DLD1 (cell line): Measurements from ENCODE around the gene PFN2.
"Not testable (repeated sequence)": the region's sequence is repeated elsewhere in the genome, so short reads cannot be mapped to it uniquely, and the experiment has no call there.

ENCODE experiments used
- in situ Hi-C: cut with HindIII; loops from 2 replicates; pipeline ENCODE4 v1.10.0; 2017; ENCODE audit warnings: low sequenced_read_pairs

The PFN2 gene, protein sequence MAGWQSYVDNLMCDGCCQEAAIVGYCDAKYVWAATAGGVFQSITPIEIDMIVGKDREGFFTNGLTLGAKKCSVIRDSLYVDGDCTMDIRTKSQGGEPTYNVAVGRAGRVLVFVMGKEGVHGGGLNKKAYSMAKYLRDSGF

DNA sequence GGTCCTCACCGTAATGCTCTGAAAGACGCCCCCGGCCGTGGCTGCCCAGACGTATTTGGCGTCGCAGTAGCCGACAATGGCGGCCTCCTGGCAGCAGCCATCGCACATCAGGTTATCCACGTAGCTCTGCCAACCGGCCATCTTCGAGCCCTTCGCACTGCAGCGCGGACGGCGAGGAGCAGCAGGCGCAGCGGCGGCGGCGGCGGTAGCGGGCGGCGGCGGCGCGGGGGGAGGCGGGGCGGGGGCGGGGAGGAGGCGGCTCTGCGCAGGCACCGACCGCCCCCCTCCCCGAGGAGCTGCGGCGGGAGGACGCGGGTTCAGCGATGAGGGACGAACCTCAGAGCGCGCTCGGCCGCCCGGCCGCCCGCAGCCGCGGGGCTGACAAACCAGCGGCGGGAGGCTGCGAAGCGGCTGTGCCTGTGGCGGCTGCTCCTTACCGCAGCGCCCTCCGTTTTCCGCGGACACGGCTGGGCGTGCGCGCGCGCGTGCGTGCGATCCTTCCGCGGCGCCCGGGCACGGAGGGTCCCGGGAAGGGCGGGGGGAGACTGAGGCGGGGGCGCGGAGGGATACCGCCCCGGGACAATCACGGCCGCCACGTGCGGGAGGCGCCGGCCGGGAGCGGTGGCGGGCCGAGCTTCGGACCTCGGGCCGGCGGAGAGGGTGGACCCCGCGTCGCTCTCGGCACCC lies at the start of gene PFN2:
TSS of gene PFN2 (minus strand) at position 180 of the 687 bp plus-strand sequence. CDS start at position 141, 39 bp downstream.
- in situ Hi-C loops, result no loop called here

DNA sequence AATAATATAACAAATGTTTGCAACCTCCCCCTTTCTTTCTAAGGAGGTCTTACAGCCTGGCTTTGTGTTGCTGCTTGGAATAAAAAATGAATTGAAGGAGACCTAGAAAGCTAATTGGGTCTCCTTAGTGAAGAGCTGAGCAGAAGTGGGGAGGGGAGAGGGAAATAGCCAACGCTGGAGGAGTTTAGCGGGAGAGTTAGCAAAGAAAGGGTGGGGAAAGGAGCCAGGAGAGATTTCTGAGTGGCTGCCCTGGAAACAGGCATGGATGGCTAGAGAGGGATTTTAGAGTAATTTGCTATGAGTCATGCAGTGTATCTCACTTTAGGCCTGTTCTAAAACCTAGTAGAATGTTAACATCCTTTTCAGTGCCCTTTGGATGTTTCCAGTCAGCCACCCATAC lies 45.2 kb upstream of the PFN2 start:
- in situ Hi-C loops, result no loop called here

DNA sequence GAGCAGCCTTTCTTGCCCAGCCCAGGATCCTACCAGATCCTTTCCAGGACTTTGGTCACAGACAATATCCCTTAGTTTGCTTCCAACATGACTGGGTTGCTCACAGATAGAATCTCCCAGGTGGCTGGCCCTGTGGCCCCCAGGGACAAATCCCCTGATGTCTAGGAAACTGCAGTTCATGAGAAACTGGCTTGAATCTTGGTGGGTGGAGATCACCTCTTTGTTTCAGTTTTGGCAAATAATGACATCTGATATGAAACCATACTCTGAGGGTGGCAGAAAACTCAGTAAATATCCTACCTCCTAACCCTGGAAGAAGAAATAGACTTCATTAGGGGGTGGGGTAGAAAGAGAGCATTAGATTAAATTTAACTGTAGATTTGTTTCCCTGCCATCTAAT lies 44.1 kb upstream of the PFN2 start:
- in situ Hi-C loops, result no loop called here

DNA sequence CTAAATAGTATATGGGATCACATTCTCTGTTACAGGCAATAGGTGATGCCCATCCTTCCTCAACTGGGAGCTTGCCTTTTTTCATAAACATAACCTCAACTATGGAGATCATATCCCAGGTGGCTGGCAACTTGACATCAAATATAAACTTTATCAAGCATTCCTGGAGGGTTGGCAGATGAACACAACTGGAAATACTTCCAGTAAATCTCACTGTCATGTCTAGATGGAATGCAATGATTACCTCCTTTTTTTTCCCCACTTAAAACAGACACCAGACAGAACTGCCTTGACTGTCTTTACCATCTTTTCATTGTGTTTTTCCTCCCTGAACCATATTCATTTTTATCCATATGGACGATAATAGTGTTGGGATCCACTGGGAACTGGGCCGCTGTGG lies 43.1 kb upstream of the PFN2 start:
- in situ Hi-C loops, result no loop called here

DNA sequence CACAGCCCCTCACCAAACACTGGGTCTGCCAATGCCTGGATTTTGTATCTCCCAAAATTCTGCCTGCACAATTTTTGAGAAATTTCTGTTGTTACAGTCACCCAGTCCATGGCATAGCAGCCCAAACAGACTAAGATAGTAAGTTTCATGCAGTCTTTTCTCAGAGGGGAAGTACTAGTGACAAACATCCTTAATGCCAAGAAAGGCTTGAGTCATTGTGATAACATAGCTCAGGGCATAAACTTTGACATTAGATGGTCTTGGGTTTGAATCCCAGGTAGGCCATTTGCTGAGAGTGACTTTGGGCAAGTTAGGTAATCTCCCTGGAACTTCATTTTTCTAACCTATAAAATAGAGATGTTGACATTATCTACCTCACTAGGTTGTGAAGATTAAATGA lies 36.1 kb upstream of the PFN2 start:
- in situ Hi-C loops, result no loop called here

DNA sequence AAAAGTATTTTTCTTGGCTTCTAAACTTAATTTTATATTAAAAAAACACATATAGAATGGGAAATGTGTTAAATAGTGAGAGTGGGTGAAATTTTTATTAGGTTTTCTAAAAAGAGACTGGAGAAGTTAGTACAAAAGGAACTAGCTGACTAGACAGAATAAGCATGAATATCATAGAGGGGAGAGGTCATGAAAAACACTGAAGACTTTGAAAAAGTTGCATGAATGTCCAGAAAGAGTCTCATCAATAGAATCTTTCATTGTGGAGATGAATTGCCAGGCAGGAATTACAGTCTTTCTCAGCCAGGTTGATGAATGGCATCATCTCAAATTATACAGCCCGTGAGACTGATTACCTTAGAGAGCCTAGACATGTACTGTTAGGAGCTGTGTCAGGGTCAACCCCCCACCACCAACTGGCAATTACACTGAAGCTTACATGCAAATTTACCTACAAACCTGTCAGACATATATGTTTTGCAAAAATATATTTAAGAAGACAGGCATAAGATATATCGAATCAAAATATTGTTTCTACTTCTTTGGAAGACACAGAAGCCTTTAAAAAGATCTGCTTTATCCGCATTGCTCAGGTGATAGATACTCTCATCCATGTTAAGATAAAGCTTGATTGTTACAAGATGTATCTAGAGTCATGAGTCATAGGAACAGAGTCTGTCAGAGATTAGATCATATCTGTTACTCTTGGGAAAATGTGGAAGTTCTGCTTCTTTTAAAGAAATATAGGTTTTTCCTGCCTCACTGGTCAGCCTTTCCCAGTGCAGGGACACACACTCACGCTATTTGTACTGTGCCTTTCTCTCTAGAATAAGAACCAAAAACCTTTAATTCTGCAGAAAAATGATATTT lies 34.8 kb upstream of the PFN2 start:
- in situ Hi-C loops, result no loop called here

DNA sequence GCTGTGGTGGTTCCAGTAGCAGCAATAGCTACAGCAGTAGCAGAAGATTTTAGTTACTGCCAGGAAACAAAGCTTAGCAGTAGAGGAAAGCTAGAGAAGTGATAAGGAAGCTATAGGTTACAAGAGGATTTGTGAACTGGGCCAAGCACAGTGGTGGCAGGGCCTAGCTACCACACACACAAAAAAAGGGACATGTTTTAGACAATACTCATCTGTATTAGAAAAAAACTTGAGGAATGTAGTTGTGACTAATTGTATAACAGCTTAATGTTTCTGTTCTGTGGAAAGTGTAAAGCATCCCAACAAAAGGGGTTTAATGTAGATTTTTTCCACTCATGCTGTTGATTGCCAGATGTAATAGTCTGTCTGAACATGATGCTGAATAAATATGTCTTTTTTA lies 29.9 kb upstream of the PFN2 start:
- in situ Hi-C loops, result no loop called here

DNA sequence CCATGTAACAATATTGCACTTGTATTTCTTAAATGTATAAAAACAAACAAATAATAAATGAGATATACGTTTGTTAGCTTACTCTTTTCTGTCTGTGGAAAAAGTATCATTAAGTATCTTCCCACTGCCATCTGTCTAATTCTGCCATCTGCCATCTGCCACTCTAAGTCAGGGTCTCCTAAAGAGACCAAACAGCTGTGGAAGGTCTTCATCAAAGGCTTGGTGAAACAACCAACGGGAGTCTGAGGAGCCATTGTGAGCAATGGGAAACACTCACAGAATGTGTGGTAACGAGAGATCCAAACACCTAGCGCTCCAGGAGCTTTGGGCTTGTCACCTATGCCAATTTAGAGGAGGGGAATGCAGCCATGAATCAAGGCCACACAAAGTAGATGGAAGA lies 28.7 kb upstream of the PFN2 start:
- in situ Hi-C loops, result no loop called here

DNA sequence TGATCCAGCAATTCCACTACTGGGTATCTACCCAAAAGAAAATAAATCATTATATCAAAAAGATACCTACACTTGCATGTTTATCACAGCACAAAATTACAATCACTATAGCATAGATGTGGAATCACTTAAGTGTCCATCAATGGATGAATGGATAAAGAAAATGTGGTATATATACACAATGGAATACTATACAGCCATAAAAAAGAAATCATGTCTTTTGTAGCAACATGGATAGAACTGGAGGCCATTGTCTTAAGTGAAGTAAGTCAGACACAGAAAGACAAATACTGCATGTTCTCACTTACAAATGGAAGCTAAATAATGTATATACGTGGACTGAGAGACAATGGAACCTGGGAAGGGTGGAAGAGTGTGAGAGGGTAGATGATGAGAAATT lies 28.3 kb upstream of the PFN2 start:
- in situ Hi-C loops, result no loop called here

DNA sequence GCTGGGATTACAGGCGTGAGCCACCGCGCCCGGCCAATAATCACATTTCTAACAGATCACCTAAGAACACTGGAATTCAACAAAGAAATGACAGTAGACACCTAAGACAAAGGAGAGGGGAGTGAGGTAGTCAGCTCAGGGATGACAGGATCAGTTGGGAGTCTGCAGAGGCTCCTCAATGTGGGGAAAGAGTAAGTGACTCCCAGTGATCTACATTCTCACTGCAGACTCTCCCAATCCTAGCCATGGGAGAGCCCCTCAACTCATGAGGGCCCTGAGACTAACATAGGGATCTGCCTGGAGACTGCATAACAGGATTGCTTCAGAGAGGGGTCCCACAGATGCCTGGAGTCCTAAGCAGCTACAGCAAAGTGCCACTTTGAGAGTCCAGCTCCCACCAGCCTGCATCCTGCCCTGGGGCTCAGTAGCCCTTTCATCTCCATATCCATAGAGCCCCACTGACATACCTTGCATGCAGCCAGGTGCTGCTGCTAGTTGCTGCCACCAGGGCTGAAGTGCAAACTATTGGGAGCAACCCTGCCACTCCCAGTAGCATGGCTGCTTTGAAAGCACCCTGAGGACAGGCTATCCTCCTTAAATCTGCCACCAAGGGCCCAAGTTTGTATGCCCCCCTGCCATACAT lies 21.8 kb upstream of the PFN2 start:
- in situ Hi-C loops, result no loop called here

DNA sequence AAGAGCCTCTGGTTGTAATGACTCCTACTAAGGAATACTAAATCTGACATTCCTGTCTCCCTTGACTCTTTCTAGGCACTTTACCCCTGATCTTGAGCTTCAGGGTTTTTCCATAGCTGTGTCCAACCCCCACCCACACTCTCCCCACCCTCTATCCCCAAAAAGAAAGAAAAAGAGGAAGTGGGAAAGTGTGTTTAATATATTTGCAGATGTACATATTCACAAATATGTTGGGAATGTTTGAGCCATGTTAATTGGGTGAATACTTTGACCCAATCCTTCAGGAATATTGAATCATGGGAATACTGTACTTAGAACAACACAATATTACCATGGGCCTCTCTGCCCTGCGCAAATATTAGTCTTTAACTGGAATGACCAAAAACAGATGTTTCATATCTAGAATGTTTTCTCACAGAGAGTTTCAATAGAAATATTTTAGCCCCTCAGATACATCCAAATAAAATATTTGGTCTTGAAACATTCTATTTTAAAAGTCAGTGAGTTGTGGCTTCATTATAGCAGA lies 19.8 kb upstream of the PFN2 start:
- in situ Hi-C loops, result no loop called here

DNA sequence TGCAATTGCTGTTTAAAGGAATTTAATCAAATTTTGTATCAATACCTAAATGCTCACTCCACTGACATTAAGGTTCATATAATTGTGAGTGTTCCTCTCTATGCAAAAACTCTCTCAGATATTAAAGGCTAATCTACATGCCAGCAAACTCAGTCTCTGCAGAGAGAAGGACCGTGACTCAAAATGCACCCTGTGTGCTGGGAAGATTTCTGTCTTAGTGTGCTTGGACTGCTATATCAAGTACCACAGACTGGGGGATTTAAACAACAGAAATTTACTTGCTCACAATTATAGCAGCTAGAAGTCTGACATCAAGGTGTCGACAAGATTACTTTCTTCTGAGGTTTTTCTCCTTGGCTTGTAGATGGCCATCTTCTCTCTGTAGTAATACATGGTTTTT lies 18.6 kb upstream of the PFN2 start:
- in situ Hi-C loops, result no loop called here

DNA sequence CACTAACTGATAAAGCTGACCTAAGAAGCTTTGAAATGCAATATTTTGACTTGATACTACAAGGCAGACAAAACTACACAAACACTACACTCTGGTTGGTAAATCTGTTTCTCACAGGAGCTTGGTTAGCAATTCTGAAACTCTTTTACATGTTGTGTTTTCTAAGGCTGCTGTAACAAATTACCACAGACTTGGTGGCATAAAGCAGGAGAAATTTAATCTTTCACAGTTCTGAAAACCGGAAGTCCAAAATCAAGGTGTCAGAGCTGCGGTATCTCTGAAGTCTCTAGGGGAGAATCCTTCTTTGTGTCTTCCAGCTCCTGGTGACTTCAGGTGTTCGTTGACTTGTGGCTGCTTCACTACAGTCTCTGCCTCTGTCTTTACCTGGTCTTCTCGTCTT lies 12.9 kb upstream of the PFN2 start:
- in situ Hi-C loops, result no loop called here

DNA sequence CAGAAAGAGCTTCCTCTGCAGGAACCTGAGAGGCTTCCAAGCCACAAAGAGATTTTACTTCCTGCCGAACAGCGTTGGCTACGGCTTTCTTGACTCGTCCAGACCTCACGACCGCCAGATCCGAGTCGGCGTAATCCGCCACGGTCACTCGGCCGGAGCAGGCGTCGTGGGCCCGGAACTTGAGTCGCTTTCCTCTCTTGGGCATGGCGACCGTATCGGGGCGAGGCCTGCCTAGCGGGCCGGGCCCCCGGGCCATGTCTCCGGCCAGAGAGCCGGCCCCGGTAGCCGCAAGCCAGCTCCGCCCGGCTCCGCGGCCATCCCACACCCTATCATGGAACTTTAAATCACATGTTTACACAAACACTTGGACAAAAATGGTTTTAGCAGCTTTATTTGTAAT lies 12.4 kb upstream of the PFN2 start:
- in situ Hi-C loops, result not testable (repeated sequence)

DNA sequence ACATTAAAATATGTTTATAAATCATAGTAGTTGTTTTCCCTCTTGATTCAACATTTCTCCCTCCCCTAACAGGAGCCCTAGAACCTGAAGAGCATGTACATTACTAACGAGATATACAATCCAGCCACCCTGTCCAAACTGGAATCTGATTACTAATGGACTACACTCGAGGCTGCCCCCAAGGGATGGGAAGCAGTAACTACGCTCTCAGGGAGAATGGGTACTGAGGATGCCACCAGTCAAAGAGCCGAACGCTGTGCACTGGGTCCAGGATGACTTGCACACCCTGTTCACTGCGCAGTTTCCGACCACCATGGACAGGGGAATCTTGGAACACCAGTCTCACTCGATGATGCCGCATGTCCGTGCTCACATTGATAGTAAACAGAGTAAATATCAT lies 11.3 kb upstream of the PFN2 start:
- in situ Hi-C loops, result not testable (repeated sequence)

DNA sequence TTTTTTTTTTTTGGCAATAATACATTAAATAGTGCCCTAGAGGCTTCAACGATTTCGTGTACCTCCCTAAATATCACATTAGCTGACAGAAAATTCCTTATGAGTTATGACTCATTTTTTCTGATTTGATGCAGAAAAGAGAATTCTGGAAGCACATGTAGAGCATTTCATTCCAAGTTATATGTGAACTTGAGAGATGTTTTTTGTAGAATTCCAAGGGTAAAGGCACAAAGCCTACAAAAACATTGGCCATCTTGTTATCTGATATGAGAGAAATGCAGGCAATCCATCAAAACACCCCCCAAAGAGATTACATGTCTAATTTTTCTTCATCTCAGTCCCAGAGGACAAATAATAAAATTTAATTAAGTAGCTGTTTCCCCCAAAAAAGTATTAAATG lies 6.7 kb upstream of the PFN2 start:
- in situ Hi-C loops, result no loop called here

DNA sequence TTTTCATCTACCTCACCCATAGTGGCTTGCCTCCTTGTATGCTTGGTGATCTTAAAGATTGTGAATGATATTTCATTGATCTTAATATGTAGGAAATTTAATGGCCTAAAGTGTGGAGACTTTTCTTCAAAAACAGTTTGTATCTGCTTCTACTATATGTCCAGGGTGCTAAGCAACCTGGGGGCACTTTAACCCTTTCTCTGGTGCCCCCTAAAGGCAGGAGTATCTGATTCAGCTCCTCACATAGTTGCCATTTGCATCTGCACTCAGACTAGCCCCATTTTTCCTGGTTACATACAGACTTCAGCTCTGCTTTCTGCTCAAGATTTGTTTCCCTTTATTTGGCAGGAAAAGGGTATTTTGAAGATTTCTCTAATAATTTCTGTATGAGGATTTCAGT lies 5.2 kb upstream of the PFN2 start:
- in situ Hi-C loops, result no loop called here

DNA sequence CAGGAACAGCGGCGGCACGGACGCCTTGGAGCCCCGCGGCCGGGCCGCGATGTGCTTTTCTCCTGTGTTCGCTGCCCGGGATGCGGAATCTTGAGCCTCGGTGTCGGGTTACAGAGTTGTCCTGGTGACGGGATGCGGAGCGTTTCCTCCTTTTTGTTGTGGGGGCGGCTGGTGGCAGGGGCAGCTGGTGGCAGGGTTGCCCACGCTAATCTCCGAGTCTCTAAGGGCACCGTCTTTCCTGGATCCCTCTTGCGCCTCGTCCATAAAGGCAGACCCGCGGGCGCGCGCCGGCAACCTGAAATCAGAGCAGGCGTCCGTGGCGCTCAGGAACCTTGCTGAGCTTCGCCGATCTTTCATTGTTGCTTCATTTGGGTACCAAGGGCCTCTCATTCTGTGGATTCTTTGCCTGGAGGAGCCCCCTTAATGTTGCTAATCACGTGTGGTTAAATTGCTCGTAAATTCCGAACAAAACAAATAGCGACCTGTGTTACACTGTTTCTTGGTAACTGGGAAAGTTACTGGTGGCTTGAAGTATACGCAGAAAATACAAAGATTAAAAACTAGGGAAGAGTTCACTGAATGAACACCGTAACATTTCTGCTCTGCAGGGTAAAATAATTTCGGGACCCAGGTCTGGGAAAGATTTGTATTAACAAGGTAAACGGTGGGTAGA lies 844 bp upstream of the PFN2 start:
- in situ Hi-C loops, result no loop called here

DNA sequence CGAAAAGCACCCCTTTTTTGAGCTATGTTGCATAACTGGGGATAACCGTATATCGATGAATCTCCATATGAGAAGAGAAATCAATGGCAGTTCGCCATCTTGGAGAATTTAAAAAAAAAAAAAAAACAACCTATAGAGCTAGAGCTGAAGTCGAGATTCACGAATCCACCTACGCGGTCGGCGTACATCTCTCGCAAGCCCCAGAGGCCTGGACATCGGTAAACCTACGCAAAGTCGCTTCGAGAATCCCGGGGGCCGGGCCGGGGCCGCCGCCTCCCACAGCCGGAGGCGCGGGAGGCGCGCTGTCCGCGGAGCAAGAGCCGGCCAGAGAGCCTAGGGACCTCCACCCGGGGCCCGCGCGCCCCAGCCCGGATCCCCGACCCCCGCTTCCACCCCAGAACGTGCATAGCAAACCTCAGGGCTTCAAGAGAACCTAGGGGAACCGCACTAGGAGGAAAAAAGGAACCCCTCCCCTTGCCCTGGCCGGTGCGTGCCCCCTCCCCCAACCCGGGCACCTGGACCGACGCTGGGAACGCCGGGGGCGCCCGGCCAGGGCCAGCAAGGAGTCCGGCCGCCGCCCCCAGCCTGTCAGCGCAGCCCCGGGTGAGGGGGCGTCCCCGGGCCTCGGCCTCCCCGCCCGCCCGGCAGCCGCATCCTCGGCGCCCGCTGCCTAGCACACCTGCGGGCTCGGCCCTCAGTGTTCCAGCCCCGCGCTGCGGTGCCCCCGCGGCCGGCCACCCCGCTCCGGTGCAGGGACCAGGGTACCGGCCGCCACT lies 567 bp downstream of the PFN2 start:
- in situ Hi-C loops, result no loop called here
